COLO829 (cell line): ENCODE data around the gene MAP1LC3B2.

ENCODE experiments used
- DNase-seq: peaks from one replicate; pipeline ENCODE4 v3.0.0; 2012; ENCODE audit warnings: low spot score

The MAP1LC3B2 gene

DNA sequence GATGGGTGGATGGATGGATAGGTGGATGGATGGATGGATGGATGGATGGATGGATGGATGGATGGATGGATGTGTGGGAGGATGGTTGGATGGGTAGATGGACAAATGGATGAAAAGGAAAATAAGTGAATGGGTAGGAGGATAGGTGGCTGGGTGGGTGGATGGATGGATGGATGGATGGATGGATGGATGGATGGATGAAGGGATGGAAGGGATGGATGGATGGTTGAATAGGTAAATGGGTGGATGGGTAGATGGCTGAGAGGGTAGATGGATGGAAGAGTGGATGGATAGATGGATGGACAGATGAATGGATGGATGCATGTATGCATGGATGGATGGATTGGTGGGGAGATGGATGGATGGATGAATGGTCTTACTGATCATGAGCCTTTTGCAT lies 36.5 kb downstream of the MAP1LC3B2 start:
- no peak for DNase-seq

DNA sequence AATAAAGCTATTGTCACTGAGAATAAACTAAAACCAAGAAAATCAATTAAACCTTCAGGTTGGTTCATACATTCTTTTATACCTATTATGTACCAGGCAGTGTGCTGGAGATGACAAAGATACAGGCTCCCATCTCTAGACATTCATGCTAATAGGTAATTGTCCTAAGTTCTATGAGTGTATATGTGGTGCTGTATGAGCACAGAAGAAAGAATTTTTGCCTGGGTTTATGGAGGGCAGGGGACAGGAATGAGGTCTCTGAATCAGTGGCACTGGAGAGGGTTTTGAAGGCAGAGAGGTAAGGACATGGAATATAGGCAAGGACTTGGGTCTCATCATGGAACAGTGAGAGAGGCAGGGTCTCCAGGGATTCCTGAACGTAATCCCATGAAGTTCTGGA lies 38.7 kb downstream of the MAP1LC3B2 start:
- DNase-seq = no peak

DNA sequence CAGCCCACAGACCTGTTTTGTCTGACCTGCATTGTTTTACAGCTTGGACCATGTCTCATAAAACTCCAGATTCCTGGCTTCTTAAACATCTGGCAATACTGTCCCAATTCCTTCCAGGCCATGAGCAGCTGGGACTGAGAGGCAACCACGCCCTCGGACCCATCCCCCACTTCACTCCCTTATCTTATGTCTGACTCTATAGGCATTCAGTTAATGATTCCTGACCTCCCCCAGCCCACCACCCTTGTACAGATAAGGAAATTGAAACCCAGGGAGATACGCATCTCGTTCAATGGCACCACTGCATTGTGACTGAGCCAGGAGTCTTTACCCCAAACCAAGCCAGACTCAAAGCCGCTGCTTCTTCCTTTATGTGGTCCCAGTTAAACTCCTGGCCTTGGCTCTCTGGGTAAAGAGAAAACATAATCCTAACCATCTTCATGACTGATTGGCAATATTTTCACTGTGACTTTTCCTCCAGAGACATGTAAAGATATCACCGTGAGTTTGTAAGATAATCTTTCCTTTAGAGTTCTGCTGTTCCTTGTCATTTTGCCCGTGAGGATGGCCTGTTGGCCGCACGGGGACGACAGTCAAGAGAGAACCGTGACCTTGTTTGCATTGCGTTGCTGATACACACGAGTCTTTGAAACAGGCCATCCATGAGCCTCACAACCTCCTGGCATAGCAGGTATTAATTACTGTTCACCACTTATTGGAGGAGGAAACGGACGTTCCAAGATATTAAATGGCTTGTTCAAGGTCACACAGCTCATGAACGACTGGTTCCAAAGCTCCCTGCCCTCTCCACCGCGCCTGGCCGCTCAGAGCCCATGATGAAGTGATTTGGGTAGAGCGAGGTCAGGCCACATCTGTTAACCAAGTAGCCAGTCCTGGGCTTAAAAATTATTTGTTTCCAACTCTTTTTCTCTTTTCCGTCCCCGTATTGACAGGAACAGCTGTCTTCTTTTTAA lies 39.4 kb downstream of the MAP1LC3B2 start:
- no peak for DNase-seq

DNA sequence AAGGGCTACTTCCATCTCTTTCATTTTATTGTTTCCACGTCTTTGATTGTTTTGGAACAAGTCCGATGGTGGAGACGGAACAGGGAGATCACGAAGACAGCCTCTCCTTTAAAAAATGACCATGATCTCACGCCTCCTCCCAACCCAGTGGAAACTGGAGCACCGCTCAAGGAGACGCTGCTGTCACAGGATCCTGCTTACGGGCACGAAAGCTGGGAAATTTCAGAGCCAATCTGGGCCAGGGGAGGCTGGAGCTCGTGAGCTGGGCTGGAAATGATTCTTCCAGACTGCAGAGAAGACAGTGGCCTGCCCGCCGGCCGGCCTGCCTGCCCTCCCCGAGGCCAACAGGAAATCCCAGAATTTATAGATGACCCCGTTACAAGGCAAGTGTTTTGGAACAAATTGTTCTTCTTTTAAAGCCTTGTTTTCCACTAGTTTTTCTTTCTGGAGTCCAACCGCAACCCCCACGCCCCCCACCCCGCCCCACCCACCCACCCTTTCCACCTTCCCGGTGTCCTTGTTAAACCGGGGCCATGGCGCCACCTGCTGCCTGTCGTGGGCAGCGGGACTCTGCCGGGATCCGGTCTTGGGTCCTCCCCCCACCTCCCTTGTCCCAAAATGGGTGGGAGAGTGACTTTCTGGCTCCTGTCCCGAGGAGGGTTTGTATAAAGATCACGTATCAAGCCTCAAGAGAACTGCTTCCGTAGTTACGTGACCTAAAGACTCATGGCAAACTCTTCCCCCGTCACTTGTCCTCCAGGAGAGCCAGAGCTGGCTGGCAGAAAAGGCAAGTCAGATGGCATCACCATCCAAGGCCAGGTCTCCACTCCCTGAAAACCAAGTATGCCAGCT lies 40.3 kb downstream of the MAP1LC3B2 start:
- peak; percentile 60 for DNase-seq

DNA sequence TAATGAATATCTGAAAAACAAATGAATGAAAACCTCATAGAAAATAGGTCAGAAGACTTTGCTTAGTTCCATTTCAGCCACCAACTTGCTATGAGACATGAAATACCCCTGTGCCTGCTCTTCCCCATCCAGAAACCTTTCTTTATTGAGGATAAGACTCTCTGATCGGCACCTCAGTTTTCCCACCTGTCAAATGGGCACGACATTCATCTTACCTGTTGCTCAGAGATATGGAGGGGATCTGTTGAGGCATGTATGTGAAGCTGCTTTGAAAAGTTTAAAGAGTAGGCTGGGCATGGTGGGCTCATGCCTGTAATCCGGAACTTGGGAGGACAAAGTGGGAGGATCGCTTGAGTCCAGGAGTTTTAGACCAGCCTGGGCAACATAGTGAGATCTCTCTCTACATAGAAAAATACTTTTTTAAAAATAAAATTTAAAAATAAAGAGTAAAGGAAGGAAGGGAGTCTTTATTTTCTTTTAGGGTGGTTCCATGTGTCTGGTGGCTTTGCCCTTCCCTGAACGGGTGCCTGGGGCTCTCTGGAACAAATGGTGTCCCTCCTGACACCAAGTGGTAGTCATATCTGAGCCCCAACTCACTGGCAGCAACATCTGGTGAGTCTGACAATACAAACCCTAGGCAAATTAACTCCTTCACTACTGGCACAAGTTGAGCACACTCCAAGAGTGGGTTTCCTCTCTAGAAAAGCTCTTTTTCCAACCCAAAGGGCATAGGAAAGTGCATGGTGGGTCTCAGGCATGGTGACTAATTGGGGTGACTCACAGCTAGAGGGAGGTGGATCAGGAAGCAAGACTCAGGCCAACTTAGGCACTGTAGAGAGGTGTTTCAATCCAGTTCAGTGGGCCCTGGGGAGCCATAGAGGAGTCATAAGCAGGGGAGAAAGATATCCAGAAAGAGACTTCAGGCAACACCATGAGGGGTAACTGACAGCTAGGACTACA lies 42.1 kb downstream of the MAP1LC3B2 start:
- no peak for DNase-seq

DNA sequence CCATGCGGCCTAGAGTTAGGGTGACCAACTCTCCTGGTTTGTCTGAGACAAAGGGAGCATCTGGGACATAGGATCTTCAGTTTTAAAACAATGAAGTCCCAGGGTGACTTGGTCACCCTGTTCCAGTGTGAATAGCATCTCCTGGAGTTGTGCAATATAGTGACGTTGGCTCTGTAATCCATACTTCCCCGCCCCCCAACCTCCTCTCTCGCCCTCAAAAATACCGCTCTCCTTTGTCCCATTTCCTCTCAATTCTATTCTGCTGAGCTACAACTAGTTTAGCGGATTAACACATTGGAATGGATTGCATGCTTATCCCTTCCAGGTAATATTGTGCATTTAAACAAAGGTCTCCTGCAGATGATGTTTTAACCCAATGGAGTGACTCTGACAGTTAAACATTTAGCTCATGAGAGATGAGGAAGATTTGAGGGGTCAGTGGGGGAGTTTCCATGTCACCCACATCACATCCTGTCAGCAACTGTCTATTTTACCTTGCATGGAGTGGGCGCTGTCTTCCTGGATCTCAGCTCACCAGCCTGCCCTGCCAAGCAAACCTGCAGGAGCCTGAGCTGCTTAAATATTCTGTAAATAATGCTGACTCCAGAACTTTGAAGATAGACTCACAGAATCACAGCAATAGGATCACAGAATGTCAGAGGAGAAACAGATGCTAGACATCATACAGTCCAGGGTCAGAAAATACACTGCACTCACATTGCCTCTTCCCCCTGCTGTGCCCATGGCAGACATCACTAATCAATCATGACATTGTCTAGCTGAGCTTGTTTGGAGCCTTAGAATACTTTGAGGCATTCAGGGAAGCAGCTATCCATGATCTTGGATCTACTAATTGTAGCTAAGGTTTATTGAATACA lies 43.0 kb downstream of the MAP1LC3B2 start:
- DNase-seq = no peak

DNA sequence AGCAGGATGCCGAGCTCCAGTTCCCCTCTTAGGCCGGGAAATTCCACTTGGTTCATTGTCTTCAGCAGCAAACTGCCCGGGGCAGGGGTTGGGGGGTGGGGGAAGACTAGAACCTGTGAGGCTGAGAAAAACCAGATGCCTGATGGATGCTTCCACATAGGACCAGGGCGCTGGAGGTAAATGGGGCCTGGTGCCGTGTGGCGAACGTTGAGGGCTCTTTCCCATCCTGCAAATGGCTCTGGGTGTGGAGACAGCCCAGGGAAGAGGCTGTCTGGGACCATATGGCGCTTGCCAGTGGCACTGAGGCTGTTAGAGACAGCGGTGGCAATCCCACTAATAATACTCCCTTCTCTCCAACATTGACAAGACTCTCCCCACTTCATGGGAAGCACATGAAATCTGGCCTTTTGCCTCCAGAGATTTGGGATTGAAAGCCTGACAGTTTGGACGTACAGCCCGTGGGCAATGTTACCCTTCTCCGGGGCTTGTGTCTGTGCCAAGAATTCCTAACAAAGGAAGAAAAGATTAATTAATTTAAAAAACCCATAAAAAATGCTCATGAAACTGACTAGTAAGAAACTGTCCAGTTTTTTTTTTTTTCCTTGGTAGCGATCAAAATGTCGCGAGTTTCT lies 44.5 kb downstream of the MAP1LC3B2 start:
- no peak for DNase-seq

DNA sequence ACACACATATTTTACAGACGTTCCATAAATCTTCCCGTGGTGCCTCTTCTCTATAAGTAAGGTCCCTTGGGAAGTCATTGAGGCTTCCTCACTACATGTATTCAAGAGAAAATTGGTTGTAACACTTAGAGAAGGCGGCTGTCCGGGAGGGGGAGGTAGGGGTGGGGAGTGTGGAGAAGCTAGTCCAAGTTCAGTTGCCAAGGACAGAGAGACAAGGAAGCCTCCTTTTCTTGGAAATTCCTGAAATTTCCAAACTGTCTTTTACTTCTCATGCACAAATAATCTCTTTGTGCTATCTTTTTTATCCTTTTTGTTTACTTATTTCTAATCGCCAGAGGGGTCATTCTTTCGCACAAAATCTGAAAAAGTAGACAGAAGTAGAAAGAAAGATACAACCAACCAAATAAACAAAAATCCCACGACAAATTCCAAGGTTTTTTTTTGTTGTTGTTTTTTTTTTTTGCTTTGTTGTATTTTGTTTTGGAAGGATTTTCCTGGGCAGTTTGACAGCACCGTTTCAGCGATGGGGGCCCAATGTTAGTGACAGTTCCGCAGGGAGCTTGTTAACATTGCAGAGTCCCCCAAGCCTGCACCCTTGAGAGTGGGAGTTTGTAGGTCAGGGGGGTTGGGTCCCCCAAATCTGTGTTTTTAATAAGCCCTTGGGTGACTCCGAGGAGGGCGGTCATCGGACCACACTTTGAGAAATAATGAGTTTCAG lies 45.2 kb downstream of the MAP1LC3B2 start:
- peak; percentile 93 for DNase-seq

DNA sequence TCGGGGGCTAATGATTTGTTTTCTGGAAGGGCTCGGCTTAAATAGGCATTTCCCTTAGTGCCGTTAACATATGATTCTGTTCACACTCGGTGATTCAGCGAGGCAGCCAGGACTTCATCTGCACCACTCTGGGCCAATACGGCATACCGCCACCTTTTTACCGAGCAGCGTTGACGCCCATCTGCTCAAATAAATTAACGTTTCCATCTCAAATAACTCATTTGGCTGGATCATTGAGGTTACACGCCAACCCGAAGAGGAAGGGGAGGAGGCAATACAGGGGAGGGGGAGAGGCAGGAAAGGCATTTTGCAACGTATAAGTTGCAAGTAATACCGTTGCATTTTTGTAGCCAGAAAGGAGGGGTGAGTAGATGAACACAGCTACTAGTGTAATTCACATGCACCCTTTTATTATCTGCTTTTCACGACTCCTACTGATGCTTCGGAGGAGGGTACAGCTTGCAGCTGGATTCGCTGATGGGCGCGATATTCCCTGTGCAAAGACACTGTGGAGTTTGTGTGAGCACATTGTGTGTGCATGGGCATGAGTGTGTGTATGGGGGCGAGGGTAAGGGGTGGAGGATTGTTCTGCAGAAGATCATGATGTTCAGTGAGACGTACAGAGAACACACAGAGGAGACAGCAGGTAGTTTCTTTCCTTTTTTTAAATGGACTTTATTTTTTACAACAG lies 45.9 kb downstream of the MAP1LC3B2 start:
- no peak for DNase-seq

DNA sequence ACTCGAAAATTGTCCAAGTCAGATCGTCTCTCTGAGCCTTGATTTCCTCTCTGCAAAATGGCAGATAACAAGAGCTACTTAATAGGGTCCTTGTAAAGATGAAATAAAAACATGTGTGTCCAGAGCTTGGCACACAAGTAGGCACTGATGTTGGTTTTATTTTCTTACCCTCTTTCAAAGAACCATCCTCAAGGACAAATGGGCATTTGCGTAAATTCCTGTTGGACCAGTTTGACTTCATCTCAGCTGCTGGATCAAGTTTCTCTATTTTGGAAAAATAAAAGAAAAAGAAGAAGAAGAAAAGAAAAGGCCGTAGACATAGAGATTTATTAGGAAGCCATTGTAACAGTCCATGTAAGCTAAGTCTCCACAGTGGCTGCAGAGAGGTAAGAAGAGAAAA lies 47.2 kb downstream of the MAP1LC3B2 start:
- no peak for DNase-seq

DNA sequence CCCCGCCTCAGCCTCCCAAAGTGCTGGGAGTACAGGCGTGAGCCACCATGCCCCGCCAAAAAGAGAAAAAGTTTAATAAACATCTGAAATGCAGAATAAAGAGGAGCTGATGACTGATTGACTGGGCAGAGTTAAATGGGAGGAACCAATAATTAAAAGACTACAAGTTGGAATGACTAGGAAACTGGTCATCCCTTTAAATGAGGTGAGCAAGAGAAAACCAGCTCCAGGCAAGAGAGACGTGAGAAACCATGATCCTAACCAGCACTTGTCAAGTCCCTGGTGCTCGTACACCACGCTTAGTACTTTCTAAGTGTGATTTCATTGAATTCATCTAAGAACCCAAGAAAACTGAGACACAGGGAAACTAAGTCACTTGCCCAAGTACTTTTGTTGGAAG lies 47.9 kb downstream of the MAP1LC3B2 start:
- DNase-seq = no peak

DNA sequence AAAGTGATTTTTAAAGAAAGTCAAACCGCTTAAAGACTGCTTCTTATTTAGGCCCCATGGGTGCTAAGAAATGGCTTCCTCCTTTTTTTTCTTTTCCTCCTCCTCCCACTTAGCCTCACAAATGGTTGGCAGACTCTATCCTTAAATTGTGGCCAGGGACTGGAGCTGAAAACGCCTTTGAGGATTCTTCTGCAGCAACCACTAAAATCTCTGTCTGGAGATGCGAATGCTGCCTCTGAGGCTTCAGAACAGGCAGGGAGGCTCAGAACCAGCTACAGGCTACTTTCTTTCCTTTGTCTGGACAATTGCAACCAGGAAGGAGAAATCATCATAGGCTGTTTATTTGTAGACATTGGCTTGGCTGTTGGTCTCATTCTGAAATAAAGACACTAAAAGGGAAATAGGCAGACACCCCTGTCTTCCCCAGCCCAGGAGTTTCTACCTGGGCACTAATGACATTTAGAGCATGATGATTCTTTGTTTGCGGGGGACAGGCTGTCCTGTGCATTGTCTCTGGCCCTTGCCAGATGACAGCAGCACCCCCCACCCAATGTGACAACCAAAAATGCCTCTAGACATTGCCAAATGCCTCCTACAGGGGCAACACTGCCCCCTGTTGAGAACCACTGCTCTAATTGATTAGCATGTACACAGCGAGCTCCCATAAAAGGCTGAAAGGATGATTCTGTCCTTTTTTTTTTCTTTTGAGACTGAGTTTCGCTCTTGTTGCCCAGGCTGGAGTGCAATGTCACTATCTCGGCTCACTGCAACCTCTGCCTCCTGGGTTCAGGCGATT lies 50.3 kb downstream of the MAP1LC3B2 start:
- no peak for DNase-seq

DNA sequence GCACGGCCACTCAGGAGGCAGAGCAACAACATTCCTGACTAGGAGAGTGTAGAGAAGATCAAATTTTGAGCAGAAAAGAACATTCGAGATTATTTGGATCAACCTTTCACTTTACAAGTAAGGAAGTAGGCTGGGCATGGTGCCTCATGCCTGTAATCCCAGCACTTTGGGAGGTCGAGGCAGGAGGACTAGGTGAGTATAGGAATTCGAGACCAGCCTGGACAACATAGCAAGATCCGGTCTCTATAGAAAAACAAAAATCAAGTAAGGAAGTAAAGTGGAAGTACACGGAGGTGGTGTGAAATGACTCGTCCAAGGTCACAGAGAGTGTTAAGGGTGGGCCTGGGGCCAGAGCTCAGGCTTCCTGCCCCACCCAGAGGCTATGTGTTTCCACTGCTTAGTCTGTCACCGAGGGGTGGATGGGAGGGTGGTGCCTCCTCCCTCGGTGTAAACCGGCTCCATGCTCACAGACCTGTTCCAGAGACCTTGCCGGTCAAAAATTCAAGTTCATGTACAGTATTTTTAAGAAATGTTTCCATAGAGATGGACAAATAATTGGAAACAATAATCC lies 51.9 kb downstream of the MAP1LC3B2 start:
- no peak for DNase-seq

DNA sequence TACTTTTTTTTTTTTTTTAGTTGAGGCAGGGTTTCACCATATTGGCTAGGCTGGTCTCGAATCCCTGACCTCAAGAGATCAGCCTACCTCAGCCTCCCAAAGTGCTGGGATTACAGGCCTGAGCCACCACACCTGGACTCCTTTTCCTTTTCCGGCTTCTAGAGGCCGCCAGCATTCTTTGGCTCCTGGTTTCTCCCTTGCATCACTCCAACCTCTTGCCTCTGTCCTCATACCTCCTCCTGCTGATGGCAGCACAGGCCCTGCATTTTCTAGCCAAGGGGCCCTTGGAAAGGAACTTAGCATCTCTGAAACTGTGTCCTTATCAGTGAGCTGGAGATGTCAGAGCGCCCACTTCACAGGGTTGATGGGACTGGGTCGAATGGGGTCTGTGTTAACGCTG lies 53.3 kb downstream of the MAP1LC3B2 start:
- DNase-seq = no peak

DNA sequence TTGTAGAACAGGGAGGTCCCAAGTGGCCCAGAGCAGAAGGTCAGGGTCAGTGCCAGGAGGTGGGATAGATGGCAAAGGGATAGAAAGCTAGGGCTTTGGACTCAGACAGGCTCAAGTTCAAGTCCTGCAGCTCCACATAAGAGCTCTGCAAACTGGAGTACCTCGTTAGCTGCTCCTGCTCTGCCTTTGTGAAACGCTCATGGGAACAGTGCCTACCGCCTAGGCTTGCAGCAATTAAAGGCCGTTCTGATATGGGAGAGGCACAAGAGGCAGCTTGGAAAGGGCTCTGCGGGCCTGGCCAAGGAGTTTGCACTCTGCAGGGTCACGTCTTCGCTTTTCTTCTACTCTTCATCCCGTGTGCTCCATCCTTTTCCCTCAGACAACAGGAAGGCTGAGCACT lies 54.1 kb downstream of the MAP1LC3B2 start:
- DNase-seq = no peak

DNA sequence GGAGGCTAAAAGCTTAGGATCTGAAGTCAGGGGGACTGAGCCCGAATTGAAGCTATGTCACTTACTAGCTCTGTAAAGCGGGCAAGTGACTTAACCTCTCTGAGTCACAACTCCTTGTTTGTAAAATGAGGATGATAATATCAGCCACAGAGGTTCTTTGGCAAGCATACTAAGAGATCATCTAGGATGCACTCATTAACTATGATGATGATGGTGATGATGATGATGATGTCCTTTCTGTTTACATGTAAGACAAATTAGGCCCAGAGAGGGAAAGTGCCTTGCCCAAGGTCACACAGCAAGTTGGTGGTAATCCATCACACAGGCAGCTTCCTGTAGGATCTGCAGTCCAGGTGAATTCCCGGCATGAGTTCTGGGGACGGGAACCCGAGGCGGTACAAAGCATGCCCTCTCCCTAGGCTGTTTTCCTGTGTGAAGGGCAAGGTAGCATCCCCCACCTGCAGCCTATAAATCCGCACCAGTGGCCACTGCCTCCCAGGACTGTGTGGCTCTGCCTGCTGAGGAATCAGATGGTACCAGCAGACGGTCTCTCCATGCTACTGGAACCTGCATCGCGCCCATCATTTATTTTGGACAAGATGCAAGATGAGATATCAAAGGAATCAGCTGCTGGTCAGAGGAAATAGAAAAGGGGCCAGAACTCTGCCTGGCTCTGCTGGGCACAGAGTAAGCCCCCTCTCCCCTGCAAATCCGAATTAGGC lies 55.2 kb downstream of the MAP1LC3B2 start:
- no peak for DNase-seq
